ENCODE results near the gene PDIA5. TPM values are rescaled to one million over a fixed set of nuclear protein-coding genes. Genes with fewer than 3 reads are reported as not detected.

PDIA5 gene
- total and polyA plus RNA-seq, 3 donors from 2014 or later = 49.6 to 76.8 (median 76.0) TPM

DNA sequence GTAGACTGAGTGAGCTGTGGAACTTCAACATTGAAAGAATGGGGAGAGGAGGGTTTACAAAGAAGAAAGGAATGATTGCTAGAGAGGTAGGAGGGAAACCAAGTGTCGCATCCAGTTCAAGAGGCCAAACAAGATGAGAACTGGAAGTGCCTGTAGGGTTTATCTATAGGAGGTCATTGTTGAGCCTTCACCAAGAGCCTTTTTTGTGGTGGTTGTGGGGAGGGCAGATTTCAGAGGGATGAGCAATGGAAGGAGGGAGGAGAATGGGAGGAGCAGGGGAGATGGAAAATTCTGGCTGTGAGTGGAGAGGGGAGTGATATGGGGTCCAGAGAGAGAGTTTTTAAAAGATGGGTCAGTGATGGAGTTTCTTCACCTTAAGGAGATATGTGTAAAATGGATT, 8.5 kb downstream of the PDIA5 start:
- intact Hi-C loops (cut with DNase I; ENCODE audit: low total_unique reads) = no loop called here
- Histone ChIP-seq H3K4me3 (no peak overlapping the region), H3K4me1 (peaks cover 60% of the 10 kb centered on the region), H3K9me3 (no peaks in the 10 kb centered on the region), H3K36me3 (ENCODE audit: low read depth, missing control alignments) (no peaks in the 10 kb centered on the region), H3K27ac (peak overlapping the region in 1 of 2 donors; percentile 50), H3K27me3 (no peaks in the 10 kb centered on the region)
- no peak for DNase-seq
- WGBS, 2 donors = 44 to 52% methylated on average over 1 of the region's 1 CpG
- TF ChIP-seq CTCF (IDR thresholded peaks at IDR 0.05) = no peak
- no peak for TF ChIP-seq POLR2A (IDR thresholded peaks at IDR 0.05)

- TF ChIP-seq POLR2A (IDR thresholded peaks at IDR 0.05) (no peak), CTCF (IDR thresholded peaks at IDR 0.05) (no peak)
- 74 to 86% methylated on average over 4 of the region's 4 CpGs for WGBS, 2 donors
- H3K9me3 ChIP-seq = no peaks in the 10 kb centered on the region
- H3K4me1 ChIP-seq = peaks cover 60% of the 10 kb centered on the region
- H3K4me3 ChIP-seq = no peak overlapping the region
- H3K27me3 ChIP-seq = no peaks in the 10 kb centered on the region
- intact Hi-C loops (cut with DNase I; ENCODE audit: low total_unique reads) = no loop called here
- no peak for DNase-seq
- no peaks in the 10 kb centered on the region for H3K36me3 ChIP-seq (ENCODE audit: low read depth, missing control alignments)
- peak overlapping the region in 1 of 2 donors; percentile 81 for H3K27ac ChIP-seq
These were observed 9.3 kb downstream of the PDIA5 start for GRCh38 chr3:123076112-123076495.

DNA sequence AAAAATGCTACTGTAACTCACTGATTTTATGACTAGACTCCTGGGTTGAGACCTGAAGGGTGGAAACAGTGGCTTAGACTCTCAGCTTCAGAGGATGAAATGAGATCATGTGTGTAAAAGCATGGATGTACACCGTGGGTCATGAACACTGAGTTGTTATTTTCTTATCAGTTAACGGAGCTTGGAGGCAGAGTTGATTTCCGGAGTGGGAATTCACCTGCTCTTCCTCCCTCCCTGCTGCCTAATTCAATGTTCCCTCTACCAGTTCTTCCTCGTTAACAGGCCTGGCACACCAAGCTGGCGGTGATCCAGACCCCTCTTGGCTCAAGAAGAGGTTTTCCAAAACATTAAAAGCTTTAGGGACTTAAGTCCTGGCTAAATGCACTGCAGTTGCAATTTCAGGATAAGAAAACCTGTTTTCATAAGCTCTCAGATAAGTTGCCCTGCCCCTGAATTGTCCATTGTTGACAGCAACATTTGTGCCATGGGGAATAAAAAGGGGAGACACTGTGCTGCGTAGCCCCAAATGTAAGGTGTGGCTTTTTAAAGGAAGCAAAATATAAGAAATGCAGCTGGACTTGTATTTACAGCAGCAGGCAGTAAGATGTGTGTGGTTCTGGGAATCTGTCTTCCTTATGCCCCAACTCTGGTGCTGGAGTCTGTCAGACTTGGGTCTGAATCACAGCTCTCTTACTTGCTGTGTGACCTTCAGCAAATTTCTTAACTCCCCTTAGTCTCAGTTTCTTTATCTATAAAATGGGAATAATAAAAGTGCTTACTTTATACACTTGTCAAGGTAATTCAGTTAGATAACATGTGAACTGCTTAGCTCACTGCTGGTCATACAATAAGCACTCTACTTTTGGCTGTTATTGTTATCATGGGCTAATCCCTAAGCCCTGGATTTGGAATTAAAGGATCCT, 9.9 kb downstream of the PDIA5 start:
- H3K27ac ChIP-seq = peak overlapping the region; percentile 52 to 81
- no peaks in the 10 kb centered on the region for H3K36me3 ChIP-seq (ENCODE audit: low read depth, missing control alignments)
- intact Hi-C loops (cut with DNase I; ENCODE audit: low total_unique reads) = no loop called here
- DNase-seq = peak; percentile 44
- peaks cover 60% of the 10 kb centered on the region for H3K4me1 ChIP-seq
- 27 to 28% methylated on average over 6 of the region's 6 CpGs for WGBS, 2 donors
- no peak overlapping the region for H3K4me3 ChIP-seq
- no peaks in the 10 kb centered on the region for H3K27me3 ChIP-seq
- H3K9me3 ChIP-seq = no peaks in the 10 kb centered on the region
- TF ChIP-seq CTCF (IDR thresholded peaks at IDR 0.05) = no peak
- no peak for TF ChIP-seq POLR2A (IDR thresholded peaks at IDR 0.05)

DNA sequence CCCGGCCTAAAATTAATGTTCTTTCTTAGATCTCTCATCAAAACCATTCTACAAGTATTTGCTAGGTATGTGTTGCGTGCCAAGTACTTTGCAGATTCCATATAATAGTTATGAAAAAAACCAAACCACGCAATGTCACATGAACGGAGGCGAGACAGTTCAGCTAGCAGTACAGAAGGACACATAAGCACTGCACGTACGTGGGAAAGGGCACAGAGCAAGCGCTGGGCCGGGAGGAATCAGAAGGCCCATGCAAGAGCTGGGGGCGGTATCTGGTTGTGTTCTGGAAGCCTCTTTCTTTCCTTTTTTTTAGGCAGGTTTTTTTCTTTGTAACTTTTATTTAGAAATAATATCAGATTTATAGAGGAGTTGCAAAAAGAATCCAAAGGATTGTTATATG, 11.3 kb downstream of the PDIA5 start:
- intact Hi-C loops (cut with DNase I; ENCODE audit: low total_unique reads) = no loop called here
- Histone ChIP-seq H3K4me1 (peaks cover 64% of the 10 kb centered on the region), H3K27me3 (no peaks in the 10 kb centered on the region), H3K27ac (peak overlapping the region; percentile 52 to 81), H3K4me3 (no peak overlapping the region), H3K36me3 (ENCODE audit: low read depth, missing control alignments) (no peaks in the 10 kb centered on the region), H3K9me3 (no peaks in the 10 kb centered on the region)
- peak; percentile 80 for DNase-seq
- TF ChIP-seq CTCF (IDR thresholded peaks at IDR 0.05) (no peak), POLR2A (IDR thresholded peaks at IDR 0.05) (no peak)
- WGBS, 2 donors = 54 to 65% methylated on average over 10 of the region's 10 CpGs

Data from testis (tissue), 3 donors.